Kidney epithelial cell (primary cell): ENCODE results near the gene IBA57. TPM values are rescaled to one million over a fixed set of nuclear protein-coding genes. Genes with fewer than 3 reads are reported as not detected.
"Not testable (repeated sequence)": the region's sequence is repeated elsewhere in the genome, so short reads cannot be mapped to it uniquely, and the experiment has no call there.

Source experiments
- DNase-seq: peaks from one replicate; pipeline ENCODE4 v3.0.0-alpha.2; 2010; ENCODE audit warnings: low read depth
- H3K27me3 ChIP-seq: 2 replicates; pipeline ENCODE4 v1.6.0; 2011; ENCODE audit warnings: low read length; ENCODE audit not compliant: control insufficient read depth, insufficient read depth
- H3K36me3 ChIP-seq: 2 replicates; pipeline ENCODE4 v1.5.1; 2011; ENCODE audit warnings: low read length; ENCODE audit not compliant: control insufficient read depth, insufficient read depth
- H3K4me3 ChIP-seq: 2 replicates; pipeline ENCODE4 v1.5.1; 2011; ENCODE audit warnings: low read depth, mild to moderate bottlenecking, control low read depth, low read length
- total RNA-seq: library from RNA; depleted of rRNA; stranded (reverse); fragments of >200 nt; gene quantifications from 2 replicates; pipeline ENCODE4 v1.2.3, GENCODE V29; 2015
- TF ChIP-seq, protein P1 (sequence below): IDR thresholded peaks from 2 replicates; pipeline ENCODE4 v1.5.1; 2011; ENCODE audit warnings: mild to moderate bottlenecking, moderate library complexity, low read length, control low read depth, inconsistent platforms; ENCODE audit not compliant: insufficient read depth, poor library complexity, severe bottlenecking

The IBA57 gene
- total RNA-seq, 1 donor from 2014 or later, result 7.1 TPM

DNA sequence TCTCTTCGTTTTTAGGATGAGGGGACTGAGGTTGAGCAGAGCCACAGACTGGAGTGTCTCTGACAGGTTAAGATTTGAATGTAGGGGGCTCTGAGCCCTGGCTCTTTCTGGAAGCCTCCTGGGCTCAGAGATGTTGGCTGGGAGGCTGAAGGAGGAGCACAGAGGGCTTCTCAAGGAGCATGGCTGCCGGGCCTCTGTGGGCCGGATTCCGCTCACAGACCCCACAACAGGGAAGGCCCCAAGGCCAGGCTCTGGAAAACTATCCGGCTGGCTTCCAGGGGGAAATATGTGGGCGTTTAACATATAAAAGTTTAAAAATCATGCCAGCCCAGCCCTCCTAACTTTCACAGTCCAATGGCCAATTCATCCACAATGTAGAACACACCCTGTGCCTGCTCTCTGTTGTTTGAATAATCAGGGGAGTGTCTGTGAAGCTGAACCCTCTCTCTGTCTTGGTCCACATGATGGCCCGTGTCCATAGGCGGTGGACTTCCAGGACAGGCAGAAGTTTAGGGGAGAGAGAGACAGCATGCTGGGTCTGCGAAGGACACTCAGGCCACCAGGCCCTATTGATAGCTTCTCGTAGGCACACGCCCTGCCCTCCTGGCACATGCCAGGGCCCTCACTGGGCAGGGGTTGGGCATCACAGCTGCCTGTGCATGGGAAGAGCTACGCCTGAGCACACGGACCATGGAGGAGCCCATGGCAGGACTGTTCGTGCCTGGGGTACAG, 53.1 kb downstream of the IBA57 start:
- H3K36me3 ChIP-seq, result peaks cover 2% of the 10 kb centered on the region
- no peak for DNase-seq
- TF ChIP-seq, protein P1, sequence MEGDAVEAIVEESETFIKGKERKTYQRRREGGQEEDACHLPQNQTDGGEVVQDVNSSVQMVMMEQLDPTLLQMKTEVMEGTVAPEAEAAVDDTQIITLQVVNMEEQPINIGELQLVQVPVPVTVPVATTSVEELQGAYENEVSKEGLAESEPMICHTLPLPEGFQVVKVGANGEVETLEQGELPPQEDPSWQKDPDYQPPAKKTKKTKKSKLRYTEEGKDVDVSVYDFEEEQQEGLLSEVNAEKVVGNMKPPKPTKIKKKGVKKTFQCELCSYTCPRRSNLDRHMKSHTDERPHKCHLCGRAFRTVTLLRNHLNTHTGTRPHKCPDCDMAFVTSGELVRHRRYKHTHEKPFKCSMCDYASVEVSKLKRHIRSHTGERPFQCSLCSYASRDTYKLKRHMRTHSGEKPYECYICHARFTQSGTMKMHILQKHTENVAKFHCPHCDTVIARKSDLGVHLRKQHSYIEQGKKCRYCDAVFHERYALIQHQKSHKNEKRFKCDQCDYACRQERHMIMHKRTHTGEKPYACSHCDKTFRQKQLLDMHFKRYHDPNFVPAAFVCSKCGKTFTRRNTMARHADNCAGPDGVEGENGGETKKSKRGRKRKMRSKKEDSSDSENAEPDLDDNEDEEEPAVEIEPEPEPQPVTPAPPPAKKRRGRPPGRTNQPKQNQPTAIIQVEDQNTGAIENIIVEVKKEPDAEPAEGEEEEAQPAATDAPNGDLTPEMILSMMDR, result no peak
- no peaks in the 10 kb centered on the region for H3K27me3 ChIP-seq
- H3K4me3 ChIP-seq, result no peak overlapping the region

DNA sequence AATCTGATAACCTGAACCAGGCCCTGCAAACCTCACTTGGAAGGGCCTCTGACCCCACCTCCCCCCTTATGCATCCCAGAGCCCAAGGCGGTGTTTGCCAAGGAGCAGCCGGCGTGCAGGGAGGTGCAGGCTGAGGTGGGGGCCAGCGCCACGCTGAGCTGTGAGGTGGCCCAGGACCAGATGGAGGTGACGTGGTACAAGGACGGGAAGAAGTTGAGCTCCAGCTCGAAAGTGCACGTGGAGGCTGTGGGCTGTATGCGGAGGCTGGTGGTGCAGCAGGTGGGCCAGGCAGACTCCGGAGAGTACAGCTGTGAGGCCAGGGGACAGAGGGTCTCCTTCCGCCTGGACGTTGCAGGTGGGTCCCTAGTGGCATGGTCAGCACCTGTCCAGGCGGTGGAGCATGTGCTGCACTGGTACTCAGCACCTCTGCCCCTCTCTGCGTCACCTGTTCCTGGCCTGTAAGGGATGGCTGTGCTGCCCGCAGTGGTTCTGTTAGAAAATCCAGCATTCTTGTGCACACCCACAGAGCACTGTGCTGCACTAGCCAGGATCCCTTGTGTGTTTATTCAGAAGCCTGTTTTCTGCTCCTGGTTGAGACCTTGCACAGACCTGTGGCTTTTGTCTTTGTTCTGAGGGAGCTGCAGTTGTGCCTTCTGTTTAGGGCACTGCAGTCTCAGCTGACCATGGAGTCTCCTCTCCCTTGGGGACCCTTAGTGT, 53.8 kb downstream of the IBA57 start:
- Histone ChIP-seq H3K36me3 (peaks cover 2% of the 10 kb centered on the region), H3K27me3 (no peaks in the 10 kb centered on the region), H3K4me3 (no peak overlapping the region)
- TF ChIP-seq, protein P1, result no peak
- no peak for DNase-seq

DNA sequence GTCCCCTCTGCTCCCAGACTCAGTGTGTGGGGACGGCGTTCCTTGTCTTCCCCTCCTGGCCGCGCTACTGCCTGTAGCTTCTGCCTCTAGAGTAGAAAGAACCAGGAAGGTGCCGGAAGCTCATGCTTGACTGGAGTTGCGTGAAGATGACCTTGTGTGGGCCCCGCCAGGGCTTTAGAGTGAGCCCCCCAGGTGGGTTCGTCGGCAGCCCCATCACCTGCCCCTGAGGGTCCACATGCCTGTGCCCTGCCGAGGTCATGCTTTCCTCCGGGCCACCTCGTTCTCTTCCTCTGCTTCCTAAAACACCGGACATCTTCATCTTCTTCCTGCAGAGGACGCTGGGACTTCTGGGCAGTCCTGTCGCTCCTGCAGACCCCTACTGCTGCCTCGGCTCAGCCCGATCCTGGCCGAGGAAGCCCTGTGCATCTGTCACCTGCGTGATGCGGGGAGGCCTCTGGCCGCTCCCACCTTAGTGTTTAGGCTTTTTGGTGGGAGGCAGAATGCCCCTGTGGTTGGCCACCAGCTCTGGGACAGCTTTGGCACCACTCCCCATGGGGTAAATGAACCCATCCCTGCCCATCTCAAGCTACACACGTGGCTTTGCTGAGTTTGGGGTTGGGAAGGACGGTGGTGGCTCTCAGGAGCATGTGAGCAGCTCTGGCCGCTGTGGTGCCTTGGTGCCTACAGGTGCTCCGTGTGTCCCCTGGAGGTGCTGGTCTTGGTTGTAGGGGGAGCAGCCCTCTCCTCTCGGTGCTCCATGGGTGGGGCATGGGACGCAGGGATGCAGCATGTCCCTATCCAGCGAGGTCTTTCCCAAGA, 54.6 kb downstream of the IBA57 start:
- no peak for DNase-seq
- no peak overlapping the region for H3K4me3 ChIP-seq
- TF ChIP-seq, protein P1, result no peak
- H3K27me3 ChIP-seq, result no peaks in the 10 kb centered on the region
- H3K36me3 ChIP-seq, result peaks cover 2% of the 10 kb centered on the region

DNA sequence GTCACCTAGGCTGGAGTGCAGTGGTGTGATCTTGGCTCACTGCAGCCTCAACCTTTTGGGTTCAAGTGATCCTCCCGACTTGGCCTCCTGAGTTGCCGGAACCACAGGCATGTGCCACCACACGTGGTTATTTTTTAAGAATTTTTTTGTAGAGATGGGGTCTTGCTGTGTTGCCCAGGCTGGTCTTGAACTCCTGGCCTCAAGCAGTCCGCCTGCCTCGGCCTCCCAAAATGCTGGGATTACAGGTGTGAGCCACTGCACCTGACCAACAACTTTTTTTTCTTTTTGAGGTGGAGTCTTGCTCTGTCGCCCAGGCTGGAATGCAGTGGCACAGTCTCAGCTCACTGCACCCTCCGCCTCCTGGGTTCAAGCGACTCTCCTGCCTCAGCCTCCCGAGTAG, 55.5 kb downstream of the IBA57 start:
- H3K4me3 ChIP-seq, H3K27me3 ChIP-seq, H3K36me3 ChIP-seq, DNase-seq: not testable (repeated sequence)

DNA sequence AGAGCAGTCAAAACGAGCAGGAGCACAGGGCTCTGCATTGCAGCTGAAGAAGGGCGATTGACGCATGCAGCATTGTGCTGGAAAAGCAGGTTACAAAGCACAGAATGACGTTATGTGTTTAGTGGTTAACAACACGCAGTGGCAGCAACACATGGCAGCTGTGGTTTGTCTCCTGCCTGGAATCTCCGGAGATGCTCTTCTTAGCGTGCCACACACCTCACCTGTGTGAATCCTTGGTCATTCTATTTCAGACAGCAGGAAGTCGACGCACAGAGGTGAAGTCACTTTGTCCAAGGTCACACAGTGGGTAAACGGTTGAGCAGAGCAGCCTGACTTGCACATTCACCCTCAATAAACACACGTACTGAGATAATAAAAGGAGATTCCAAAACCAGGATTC, 56.9 kb downstream of the IBA57 start:
- Histone ChIP-seq H3K27me3 (no peaks in the 10 kb centered on the region), H3K4me3 (no peak overlapping the region), H3K36me3 (peaks cover 2% of the 10 kb centered on the region)
- TF ChIP-seq, protein P1, result no peak
- no peak for DNase-seq
